GM19023 (cell line): Measurements from ENCODE around the gene FBXO31.
"Not testable (repeated sequence)": the region's sequence is repeated elsewhere in the genome, so short reads cannot be mapped to it uniquely, and the experiment has no call there.

Source experiments
- ATAC-seq: cut with Tn5 transposase; IDR thresholded peaks from one replicate; pipeline ENCODE4 v1.9.1; 2021; ENCODE audit warnings: mild to moderate bottlenecking, moderate library complexity; ENCODE audit not compliant: unreplicated experiment

The FBXO31 gene

GRCh38 chr16:87344931-87345631, 38.5 kb downstream of the FBXO31 start:
- no peak for ATAC-seq

- ATAC-seq = no peak
These were observed 39.2 kb downstream of the FBXO31 start for GRCh38 chr16:87344165-87344930.

DNA sequence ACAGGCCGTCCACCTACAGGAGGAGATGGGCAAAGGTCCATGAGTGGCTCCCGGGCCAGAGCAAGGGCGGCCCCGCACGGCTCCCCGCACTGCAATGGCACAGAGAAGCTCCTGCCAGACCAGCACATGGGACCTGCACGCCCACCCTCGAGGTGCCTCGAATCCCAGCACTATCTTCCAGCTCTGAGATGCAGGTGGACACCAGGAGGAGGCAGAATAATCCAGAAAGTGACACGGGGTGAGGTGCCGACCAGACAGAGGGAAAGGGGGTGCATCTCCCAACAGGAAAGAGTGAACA, 39.9 kb downstream of the FBXO31 start:
- ATAC-seq = no peak

DNA sequence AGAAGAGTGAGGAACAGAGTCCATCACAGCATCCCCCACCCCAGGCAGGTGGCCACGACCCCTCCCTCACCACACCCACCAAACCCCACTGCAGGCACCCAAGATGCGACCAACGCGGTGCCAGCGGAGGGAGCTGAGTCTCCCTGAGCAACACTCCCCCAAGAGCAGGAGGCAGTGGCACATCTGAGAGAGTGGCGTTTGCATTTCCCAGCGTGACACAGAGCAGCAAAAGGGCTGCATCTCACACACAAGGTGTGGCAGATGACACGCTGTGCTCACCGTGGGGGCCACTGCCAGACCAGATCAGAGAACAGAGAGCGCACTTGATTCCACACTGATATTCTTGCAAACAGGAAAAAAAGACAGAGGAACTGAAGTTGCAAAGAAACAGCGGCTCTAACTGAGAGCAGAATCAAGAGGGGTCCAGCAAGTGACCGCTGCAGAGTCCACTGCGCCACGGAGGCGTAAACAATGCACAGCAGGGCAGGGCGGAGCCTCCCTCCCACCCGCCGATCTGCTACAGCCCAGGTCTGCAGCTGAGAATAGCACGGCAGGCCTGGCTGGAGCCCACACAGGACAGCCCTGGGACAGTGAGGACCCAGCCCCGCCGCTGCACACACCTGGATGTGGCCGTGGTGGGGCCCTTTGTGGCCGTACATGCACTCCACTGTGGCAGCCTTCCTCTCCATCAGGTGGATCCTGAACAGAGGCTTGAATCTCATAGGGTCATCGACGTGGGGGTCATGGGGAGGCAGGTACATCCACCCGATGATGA, 40.4 kb downstream of the FBXO31 start:
- no peak for ATAC-seq

DNA sequence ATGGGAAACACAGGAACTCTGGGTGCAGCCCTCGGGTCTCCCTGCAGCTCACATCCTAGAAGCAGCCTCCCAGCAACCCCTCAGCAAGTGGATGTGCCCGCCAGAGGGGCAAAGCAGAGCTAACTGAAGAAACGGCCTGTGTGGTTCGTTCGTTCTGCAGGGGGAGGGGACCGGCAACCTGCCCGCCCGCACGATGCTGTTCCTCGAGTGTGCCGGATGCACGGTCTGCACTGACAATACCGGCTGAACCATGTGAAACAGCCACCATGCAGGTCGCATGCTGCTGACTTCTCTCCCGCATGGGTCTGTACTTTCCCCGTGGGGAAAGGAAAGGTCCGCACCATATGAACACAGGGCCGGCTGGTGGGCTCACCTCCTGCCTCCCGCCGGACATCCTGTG, 41.1 kb downstream of the FBXO31 start:
- no peak for ATAC-seq

GRCh38 chr16:87340198-87340597, 43.4 kb downstream of the FBXO31 start:
- no peak for ATAC-seq

DNA sequence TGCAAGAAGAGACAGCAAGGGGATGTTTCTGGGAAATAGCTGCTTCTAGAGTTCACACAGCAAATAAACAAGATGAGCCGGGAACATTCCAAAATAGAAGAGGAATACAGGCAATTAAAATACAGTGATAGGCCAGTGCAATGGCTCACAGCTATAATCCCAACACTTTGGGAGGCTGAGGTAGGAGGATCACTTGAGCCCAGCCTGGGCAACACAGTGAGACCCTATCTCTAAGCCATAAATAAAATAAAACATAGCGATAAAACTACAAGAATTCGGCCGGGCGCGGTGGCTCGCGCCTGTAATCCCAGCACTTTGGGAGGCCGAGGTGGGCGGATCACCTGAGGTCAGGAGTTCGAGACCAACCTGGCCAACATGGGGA, 43.9 kb downstream of the FBXO31 start:
- ATAC-seq = not testable (repeated sequence)

GRCh38 chr16:87339086-87339723, 44.4 kb downstream of the FBXO31 start:
- no peak for ATAC-seq

DNA sequence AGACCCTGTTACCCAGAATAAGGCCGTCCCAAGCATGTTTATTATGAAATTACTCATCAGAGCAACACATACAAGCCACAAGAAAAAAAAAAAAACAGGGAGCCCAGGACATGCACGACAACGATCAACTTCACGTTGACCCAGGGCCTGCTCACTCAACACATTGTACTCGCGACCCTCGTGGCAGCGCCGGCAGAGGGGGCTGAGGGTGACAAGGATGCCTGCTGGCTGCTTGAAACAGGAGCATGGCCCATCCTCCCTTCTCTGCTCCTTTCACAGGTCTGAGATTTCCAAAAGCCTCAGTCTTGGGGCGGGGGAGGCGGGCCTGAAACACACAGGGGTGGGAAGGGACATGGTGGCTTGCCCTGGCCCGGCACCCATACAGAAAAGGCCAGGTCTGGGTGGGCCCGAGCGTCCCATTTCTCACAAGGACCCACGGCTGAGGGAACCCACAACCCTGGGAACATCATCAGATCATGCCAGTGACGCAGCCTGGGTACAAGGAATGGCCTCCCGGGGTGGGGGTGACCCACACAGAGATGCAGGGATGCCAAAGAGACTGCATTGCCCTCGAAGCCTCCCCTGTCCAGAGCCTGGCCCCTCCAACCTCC, 45.3 kb downstream of the FBXO31 start:
- ATAC-seq = no peak

GRCh38 chr16:87337262-87337771, 46.3 kb downstream of the FBXO31 start:
- no peak for ATAC-seq

- ATAC-seq = no peak
These were observed 46.9 kb downstream of the FBXO31 start for GRCh38 chr16:87336434-87337240.

DNA sequence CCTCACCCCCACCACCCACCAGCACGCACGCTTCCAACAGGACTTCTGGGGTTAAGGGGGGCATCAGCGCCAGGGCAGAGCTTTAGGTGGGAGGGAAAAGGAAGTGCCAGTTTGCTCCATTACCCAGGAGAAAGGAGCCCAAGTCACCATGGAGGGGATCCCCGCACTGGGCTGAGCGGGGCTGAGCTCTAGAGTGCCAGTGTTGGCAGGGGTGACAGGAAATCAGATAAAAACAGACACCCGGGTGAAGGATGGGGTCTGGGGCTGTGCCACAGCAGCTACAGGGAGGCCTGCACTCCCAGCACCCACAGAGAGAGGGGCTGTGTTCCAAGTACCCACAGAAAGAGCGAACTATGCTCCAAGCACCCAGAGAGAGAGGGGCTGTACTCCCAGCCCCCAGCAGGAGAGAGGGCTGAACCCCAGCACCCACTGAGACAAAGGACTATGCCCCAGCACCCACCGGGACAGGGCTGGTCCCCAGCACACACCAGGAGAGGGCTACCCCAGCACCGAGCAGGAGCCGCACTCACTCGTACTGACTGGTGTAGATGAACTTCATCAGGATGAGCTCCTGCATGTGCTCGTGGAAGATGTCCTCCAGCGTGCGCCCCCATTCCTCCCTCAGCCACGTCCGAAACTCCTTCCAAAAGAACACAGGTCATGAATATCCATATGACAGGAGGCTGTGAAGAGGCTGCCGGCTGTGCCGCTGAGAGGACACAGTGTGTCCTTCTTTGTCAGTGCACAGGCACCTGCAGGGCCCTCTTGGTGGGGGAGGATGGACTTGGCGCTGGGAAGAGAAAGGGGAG, 47.7 kb downstream of the FBXO31 start:
- ATAC-seq = no peak

- ATAC-seq = no peak
These were observed 48.6 kb downstream of the FBXO31 start for GRCh38 chr16:87334651-87335624.

GRCh38 chr16:87333581-87334331, 49.8 kb downstream of the FBXO31 start:
- ATAC-seq = no peak

GRCh38 chr16:87333101-87333500, 50.5 kb downstream of the FBXO31 start:
- ATAC-seq = no peak

DNA sequence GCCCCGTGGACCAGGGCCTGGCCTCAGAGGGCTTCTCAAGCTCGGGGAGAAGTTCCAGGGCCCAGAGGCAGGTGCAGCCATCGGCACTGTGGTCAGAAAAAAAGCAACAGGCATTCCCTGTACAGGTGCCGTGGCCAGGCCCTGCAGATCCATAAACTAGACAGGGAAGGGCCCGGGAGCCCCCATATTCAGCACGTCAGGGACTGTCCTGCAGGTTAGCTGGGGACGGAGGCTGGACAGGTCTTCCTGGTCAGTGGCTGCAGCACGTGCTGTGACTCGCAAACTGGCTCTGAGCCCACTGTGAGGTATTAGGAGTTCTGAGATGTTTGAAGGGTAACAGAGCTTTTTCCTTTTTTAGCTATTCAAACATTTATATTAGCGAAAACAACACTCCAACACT, 51.4 kb downstream of the FBXO31 start:
- ATAC-seq = no peak

DNA sequence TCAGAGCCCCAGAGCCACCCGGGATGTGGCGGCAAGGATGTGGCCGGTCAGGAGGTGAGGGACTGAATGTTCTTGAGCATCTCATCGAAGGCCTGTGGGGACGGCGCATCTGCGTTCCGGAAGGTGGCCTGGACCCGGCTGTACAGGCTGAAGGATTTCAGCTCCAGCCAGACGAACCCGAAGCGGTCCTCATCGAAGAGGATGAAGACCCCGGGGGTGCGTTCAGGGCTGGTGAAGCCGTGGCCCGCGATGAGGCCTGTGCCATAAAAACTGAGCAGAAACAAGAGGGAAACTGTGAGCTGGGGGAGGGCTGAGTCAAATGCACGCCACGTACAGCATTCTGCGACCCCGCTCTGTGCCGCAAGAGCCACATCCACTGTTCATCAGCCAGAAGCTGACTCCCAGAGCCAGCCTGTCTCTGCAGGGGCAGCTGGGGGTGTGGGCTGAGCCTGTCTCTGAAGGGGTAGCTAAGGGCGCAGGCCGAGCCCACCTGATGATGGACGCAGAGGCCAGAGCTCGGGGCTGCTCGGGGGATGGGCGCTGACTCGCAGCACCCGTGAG, 52.3 kb downstream of the FBXO31 start:
- ATAC-seq = no peak
